Progenitor cell of endocrine pancreas (in vitro differentiated cells): ENCODE results near the gene MYO9B. TPM values are rescaled to one million over a fixed set of nuclear protein-coding genes. Genes with fewer than 3 reads are reported as not detected.
A peak's percentile ranks its signal among the peaks of the same experiment; 100 is the strongest.

Experiments used
- DNase-seq: peaks from one replicate; pipeline ENCODE4 v3.0.0; 2021; ENCODE audit warnings: low spot score; ENCODE audit not compliant: unreplicated experiment
- H3K27ac Mint-ChIP-seq: 2 replicates; pipeline ENCODE4 v1.8.0; 2021; ENCODE audit warnings: mild to moderate bottlenecking, moderate library complexity, mixed read lengths
- H3K27me3 Mint-ChIP-seq: 2 replicates; pipeline ENCODE4 v1.8.0; 2021; ENCODE audit warnings: mixed read lengths
- H3K36me3 Mint-ChIP-seq: 2 replicates; pipeline ENCODE4 v1.8.0; 2022; ENCODE audit warnings: mixed read lengths; ENCODE audit not compliant: insufficient read depth
- H3K4me1 Mint-ChIP-seq: 2 replicates; pipeline ENCODE4 v1.8.0; 2021; ENCODE audit warnings: low read depth, mixed read lengths
- H3K4me3 Mint-ChIP-seq: 2 replicates; pipeline ENCODE4 v1.8.0; 2021; ENCODE audit warnings: low read depth, mild to moderate bottlenecking, moderate library complexity, mixed read lengths
- H3K9me3 Mint-ChIP-seq: 2 replicates; pipeline ENCODE4 v1.8.0; 2021; ENCODE audit warnings: low read depth, mixed read lengths
- CTCF ChIP-seq: fragments of 200-600 bp; sonication (generic); IDR thresholded peaks from one replicate; pipeline ENCODE4 v1.5.0; 2021; ENCODE audit warnings: antibody characterized with exemption, mild to moderate bottlenecking; ENCODE audit not compliant: unreplicated experiment
- total RNA-seq: library from RNA; stranded (reverse); gene quantifications from 2 replicates; pipeline ENCODE4 v1.2.1, GENCODE V29; 2021

Gene MYO9B
- total RNA-seq, 1 donor from 2014 or later = 79.7 TPM

DNA sequence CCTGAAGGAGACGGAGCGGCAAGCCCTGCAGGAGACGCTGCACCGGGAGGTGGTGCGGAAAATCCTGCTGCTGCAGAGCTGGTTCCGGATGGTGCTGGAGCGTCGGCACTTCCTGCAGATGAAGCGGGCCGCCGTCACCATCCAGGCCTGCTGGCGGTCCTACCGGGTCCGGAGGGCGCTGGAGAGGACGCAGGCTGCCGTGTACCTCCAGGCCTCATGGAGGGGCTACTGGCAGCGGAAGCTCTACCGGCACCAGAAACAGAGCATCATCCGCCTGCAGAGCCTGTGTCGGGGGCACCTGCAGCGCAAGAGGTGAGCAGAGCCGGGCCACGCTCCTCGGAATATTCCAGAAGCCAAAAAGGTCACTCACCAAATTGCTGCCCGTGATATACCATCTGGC, 117.2 kb downstream of the MYO9B start:
- no peaks in the 10 kb centered on the region for H3K9me3 Mint-ChIP-seq
- no peak for TF ChIP-seq CTCF
- no peak overlapping the region for H3K4me3 Mint-ChIP-seq
- H3K27me3 Mint-ChIP-seq = no peaks in the 10 kb centered on the region
- DNase-seq = no peak
- H3K4me1 Mint-ChIP-seq = no peaks in the 10 kb centered on the region
- no peak overlapping the region for H3K27ac Mint-ChIP-seq
- H3K36me3 Mint-ChIP-seq = peaks cover 11% of the 10 kb centered on the region

GRCh38 chr19:17194608-17195007, 119.0 kb downstream of the MYO9B start:
- H3K9me3 Mint-ChIP-seq = no peaks in the 10 kb centered on the region
- peaks cover 19% of the 10 kb centered on the region for H3K36me3 Mint-ChIP-seq
- H3K4me1 Mint-ChIP-seq = no peaks in the 10 kb centered on the region
- no peak for TF ChIP-seq CTCF
- H3K4me3 Mint-ChIP-seq = no peak overlapping the region
- peak overlapping the region; percentile 11 for H3K27ac Mint-ChIP-seq
- H3K27me3 Mint-ChIP-seq = no peaks in the 10 kb centered on the region
- no peak for DNase-seq

DNA sequence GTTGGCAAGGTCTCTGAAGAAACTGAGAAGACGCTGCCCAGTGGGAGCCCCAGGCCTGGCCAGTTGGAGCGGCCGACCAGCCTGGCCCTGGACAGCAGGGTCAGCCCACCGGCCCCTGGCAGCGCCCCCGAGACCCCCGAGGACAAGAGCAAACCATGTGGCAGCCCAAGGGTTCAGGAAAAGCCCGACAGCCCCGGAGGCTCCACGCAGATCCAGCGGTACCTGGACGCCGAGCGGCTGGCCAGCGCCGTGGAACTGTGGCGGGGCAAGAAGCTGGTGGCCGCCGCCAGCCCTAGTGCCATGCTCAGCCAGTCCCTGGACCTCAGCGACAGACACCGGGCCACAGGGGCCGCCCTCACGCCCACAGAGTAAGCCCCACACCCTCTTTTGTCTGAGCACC, 119.5 kb downstream of the MYO9B start:
- no peak for DNase-seq
- Mint-ChIP-seq H3K27ac (no peak overlapping the region), H3K4me1 (no peaks in the 10 kb centered on the region), H3K4me3 (no peak overlapping the region), H3K9me3 (no peaks in the 10 kb centered on the region), H3K27me3 (no peaks in the 10 kb centered on the region), H3K36me3 (peaks cover 19% of the 10 kb centered on the region)
- TF ChIP-seq CTCF = no peak

DNA sequence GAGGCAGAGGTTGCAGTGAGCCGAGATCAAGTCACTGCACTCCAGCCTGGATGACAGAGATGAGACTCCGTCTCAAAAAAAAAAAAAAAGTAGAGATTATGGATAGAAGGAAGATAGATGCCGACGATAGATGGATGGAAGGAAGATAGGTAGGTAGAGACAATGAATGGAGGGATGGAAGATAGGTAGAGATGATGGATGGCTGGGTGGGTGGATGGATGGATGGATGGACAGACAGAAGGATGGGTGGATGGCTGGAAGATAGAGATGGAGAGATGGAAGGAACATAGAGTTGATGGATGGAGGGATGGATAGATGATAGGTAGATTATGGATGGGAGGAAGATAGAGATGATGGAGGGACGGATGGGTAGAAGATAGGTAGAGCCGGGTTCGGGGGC, 121.0 kb downstream of the MYO9B start:
- Mint-ChIP-seq H3K27ac (no peak overlapping the region), H3K36me3 (peaks cover 18% of the 10 kb centered on the region), H3K9me3 (no peaks in the 10 kb centered on the region), H3K27me3 (no peaks in the 10 kb centered on the region), H3K4me3 (no peak overlapping the region), H3K4me1 (no peaks in the 10 kb centered on the region)
- TF ChIP-seq CTCF = no peak
- no peak for DNase-seq

DNA sequence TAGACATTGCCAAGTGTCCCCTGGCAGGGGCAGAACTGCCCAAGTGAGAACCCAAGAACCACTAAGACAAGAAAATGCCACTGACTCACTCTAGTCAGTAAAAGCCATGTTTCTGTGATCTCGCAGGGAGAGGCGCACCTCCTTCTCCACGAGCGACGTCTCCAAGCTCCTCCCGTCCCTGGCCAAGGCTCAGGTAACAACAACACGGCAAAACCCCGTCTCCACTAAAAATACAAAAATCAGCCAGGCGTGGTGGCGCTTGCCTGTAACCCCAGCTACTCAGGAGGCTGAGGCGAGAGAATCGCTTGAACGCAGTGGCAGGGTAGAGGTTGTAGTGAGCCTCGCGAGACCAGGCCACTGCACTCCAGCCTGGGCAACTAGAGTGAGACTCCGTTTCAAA, 122.1 kb downstream of the MYO9B start:
- peaks cover 27% of the 10 kb centered on the region for H3K36me3 Mint-ChIP-seq

More for the DNA sequence above, 122.1 kb downstream of the MYO9B start:
- Mint-ChIP-seq H3K27me3 (no peaks in the 10 kb centered on the region), H3K4me3 (no peak overlapping the region), H3K27ac (no peak overlapping the region), H3K9me3 (no peaks in the 10 kb centered on the region), H3K4me1 (no peaks in the 10 kb centered on the region)
- no peak for DNase-seq
- no peak for TF ChIP-seq CTCF
